ENCODE results near the gene NUMB.

NUMB gene

DNA sequence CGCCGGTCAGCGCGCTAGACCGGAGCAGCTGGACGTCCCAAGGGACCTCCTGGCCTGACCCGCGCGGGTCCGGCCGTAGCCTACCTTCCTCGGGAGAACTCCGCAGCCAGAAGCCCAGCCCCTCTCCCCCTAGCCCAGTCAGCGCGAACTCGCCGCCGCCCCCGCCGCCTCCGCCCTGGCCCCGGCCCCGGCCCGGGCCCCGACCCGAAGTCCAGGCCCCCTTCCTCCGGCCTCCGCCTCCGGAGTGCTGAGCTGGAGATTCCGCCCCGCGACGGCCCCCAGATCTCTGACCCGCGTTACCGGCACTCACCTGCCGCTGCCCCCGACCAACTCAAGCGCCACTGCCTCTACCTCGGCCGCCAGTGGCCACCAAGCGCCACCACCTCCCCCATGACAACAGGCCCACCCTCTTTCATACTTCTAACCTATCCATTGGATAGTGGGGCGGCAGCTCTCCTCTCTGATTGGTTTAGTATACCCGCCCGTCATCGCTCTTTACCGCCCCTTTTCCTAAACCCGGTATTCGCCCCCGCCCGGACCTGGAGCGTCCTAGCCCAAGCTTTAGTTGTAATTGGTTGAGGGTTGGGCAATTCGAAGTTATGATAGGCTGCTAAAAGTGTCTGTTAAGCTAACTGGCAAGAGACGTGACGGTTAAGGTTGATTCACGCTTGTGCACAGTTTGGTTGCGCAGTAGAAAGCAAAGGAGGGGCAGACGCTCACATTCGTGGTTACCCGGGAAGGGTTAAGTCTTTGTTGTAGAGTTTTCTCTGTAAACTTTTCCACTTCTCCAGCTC is at the start of gene NUMB:
TSS of gene NUMB (minus strand) at position 364 of the 794 bp plus-strand sequence. CDS start 102,795 bp downstream, outside the sequence.
- DNase-seq, result peak; percentile 98

DNA sequence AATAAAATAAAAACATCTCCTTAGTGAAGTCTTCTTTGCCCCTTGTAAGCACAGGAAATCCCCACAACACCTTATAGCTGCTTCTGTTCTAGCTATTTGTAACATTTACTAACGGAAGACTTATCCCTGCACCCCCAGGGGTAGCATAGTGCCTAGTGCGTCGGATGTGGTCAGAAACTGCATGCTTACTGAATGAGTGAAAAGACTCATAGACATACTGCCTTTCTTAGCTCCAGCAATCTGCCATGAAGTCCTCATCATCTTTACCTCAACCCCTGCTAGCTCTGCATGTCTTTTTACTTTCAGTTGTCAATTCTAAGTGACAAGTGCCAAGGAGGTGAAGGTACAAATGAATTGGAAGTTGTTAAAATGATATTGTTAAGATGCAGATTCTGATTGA is 45.3 kb upstream of the NUMB start:
- DNase-seq, result no peak

- DNase-seq, result no peak
Observed at GRCh38 chr14:73502017-73502619, 43.8 kb upstream of the NUMB start.

DNA sequence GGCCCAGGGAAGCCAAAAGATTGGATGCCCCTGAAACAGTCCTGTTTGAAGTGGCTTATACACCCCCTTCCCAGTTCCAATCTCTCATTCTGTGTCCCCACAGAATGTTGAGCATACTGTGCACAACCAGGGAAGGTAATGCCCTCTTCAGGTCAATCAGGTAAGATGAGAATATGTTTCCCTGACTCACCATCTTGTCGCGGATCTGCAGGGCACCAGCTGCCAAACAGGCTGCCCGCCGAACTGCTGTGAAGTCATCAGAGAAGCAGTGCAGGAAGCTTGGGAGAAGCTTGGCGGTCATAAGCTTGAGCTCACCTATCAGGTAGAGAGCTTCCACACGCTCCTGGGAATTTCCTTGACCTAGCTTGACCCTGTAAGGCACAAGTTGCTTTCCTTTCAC is 42.0 kb upstream of the NUMB start:
- DNase-seq, result no peak

DNA sequence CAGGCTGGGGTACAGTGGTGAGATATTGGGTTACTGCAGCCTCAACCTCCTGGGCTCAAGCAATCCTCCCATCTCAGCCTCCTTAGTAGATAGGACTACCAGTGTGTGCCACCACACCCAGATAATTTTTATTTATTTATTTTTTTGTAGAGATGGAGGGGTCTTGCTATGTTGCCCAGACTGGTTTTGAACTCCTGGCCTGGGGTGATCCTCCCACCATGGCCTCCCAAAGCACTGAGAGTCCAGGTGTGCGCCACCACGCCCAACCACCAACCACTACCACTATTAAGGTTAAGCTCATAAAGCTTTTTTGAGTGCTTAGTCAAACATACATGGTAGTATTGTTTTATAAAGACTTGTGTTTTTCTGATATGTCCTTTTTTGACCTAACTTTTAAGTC is 36.2 kb upstream of the NUMB start:
- no peak for DNase-seq

DNA sequence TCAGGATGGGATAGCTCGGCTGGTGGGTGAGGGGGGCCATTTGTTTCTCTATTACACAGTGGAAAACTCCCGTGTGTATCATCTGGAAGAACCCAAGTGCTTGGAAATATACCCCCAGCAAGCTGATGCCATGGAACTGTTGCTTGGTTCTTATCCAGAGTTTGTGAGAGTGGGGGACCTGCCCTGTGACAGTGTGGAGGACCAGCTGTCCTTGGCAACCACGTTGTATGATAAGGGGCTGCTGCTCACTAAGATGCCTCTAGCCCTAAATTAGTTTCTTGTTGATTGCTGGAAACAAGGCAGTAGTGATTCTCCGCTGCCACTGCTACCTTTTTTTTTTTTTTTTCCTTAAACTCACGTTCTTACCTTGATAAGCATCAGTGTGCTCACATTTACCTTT is 34.3 kb upstream of the NUMB start:
- no peak for DNase-seq

GRCh38 chr14:73492043-73492552 is 33.8 kb upstream of the NUMB start:
- DNase-seq, result no peak

- peak; percentile 73 for DNase-seq
Observed at GRCh38 chr14:73491256-73492042, 33.1 kb upstream of the NUMB start.

GRCh38 chr14:73489481-73490175 is 31.3 kb upstream of the NUMB start:
- DNase-seq, result no peak

GRCh38 chr14:73478684-73479083 is 20.3 kb upstream of the NUMB start:
- DNase-seq, result no peak

DNA sequence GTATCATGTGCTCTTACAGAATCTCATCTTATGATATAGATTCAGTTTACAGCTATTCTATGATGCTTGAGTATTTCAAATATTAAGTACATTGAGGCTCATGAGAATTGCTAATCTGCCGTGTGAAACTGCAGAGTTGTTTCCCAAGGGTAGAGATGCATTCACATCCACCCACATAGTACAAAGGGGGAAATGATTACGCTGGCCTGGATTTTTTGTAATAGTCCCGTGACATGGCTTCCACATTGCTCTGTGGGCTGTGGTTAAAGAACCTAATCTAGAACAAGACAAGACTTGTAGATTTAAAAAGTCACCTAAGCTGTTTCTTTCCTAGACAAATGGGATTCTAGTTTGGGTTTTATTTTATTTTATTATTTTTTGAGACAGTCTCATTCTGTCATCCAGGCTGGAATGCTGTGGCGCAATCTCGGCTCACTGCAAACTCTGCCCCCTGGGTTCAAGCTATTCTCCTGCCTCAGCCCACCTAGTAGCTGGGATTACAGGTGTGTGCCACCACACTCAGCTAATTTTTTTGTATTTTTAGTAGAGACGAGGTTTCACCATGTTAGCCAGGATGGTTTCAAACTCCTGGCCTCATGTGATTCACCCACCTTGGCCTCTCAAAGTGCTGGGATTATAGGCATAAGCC is 19.4 kb upstream of the NUMB start:
- no peak for DNase-seq

- DNase-seq, result no peak
Observed at GRCh38 chr14:73476451-73476931, 18.1 kb upstream of the NUMB start.

GRCh38 chr14:73474952-73475351 is 16.6 kb upstream of the NUMB start:
- no peak for DNase-seq

GRCh38 chr14:73472185-73473114 is 14.1 kb upstream of the NUMB start:
- DNase-seq, result peak; percentile 54

DNA sequence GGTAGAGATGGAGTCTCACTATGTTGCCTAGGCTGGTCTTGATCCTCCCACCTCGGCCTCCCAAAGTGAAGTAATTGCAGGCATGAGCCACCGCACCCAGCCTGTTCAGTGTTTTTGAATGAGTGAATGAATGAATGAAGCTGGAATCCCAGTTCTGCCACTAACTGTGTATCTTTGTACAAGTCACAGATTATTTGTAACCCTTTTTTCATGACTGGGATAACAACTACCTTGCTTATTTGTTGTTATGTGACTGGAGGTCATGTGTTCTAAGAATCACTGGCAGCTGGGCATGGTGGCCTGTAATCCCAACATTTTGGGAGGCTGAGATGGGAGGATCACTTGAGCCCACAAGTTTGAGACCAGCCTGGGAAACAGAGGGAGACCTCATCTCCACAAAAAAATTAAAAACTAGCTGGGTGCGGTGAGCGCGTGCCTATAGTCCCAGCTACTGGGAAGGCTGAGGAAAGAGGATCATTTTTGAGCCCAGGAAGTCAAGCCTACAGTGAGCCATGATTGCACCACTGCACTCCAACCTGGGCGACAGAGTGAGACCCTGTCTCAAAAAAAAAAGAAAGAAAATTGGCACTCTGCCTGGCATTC is 13.3 kb upstream of the NUMB start:
- DNase-seq, result no peak

GRCh38 chr14:73468828-73469375 is 10.6 kb upstream of the NUMB start:
- DNase-seq, result no peak

GRCh38 chr14:73467800-73468199 is 9.5 kb upstream of the NUMB start:
- DNase-seq, result no peak

DNA sequence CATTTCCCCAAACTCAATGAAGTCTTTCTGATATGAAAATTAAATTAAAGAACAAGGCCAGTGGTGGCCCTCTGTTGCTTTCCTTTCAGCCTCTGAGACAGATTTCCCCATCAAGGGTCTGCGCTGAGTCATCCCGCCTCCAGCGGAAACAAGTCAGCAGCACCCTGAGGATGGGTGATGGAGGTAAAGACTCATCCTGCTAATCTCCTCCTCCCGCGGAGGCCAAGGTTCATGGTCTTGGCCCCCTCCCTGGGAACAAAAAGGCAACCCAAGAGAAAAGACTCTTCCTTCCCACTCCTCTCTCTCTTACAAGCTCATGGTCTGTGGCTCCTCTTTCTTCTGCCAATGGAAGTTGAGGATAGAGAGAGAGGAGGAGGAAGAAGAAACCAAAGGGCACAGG is 9.0 kb upstream of the NUMB start:
- DNase-seq, result no peak

DNA sequence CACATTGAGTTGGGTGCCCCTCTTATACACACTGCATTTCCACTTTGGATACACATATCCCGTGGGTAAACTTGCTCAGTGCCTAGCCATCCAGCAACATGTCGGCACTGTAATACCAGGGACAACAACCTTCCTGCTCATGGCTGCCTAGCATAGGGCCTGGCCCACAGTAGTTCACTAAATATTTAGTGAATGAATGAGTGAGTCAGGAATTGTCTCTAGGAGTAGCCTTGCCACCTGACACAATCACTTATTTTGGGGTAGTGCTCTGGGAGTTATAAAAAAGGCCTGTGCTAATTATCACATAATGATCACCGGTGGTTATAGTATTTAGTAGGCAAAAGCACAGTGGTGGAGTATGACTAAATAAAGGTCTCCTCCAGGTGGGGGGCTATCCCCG is 8.5 kb upstream of the NUMB start:
- DNase-seq, result no peak

- DNase-seq, result no peak
Observed at GRCh38 chr14:73465823-73466532, 7.6 kb upstream of the NUMB start.

Data from NCI-H146 (cell line).